SK-N-MC (cell line): ENCODE data around the gene PDE7B.

Experiments
- EZH2 ChIP-seq: fragments of 200-600 bp; sonication (generic); IDR thresholded peaks from one replicate; pipeline ENCODE4 v1.6.1; 2017; ENCODE audit warnings: antibody characterized with exemption
- FOXP2 ChIP-seq: optimal IDR thresholded peaks from 2 replicates; pipeline ENCODE3; 2011; ENCODE audit warnings: mild to moderate bottlenecking, moderate library complexity; ENCODE audit not compliant: insufficient read depth; ENCODE audit errors: extremely low read length, control extremely low read depth
- POLR2AphosphoS5 ChIP-seq: IDR thresholded peaks from 2 replicates; pipeline ENCODE4 v1.6.1; 2012; ENCODE audit warnings: mild to moderate bottlenecking, low read depth, low read length, borderline replicate concordance

GRCh38 chr6:135920689-135921088 is 69.2 kb downstream of the PDE7B start:
- TF ChIP-seq POLR2AphosphoS5 (no peak), EZH2 (no peak), FOXP2 (no peak)
